Cortex of kidney (tissue), 1 donor: ENCODE data around the gene GPR84.

Experiments used
- DNase-seq: peaks from one replicate; lab custom pipeline; 2025; lab: John Stamatoyannopoulos, UW

GPR84 gene

GRCh38 chr12:54364413-54364812 lies at the start of gene GPR84:
Gene GPR84, minus strand, starts transcription at chr12:54364486. Its CDS starts 635 bp downstream, at chr12:54363851.
- DNase-seq, result no peak

- DNase-seq, result no peak
Observed at GRCh38 chr12:54413284-54414190, 49.3 kb upstream of the GPR84 start.

- no peak for DNase-seq
Observed at GRCh38 chr12:54412786-54413185, 48.5 kb upstream of the GPR84 start.

GRCh38 chr12:54412348-54412747 lies 48.1 kb upstream of the GPR84 start:
- no peak for DNase-seq

- DNase-seq, result no peak
Observed at GRCh38 chr12:54411391-54412241, 47.3 kb upstream of the GPR84 start.

- DNase-seq, result no peak
Observed at GRCh38 chr12:54409267-54409666, 45.0 kb upstream of the GPR84 start.

- DNase-seq, result no peak
Observed at GRCh38 chr12:54407183-54407905, 43.1 kb upstream of the GPR84 start.

- no peak for DNase-seq
Observed at GRCh38 chr12:54405573-54405972, 41.3 kb upstream of the GPR84 start.

- DNase-seq, result no peak
Observed at GRCh38 chr12:54405106-54405505, 40.8 kb upstream of the GPR84 start.

GRCh38 chr12:54404061-54405004 lies 40.0 kb upstream of the GPR84 start:
- no peak for DNase-seq

GRCh38 chr12:54401119-54401518 lies 36.8 kb upstream of the GPR84 start:
- no peak for DNase-seq

- no peak for DNase-seq
Observed at GRCh38 chr12:54398995-54399793, 34.9 kb upstream of the GPR84 start.

- no peak for DNase-seq
Observed at GRCh38 chr12:54398218-54398617, 33.9 kb upstream of the GPR84 start.

- DNase-seq, result no peak
Observed at GRCh38 chr12:54397157-54397556, 32.9 kb upstream of the GPR84 start.

- no peak for DNase-seq
Observed at GRCh38 chr12:54395545-54395944, 31.3 kb upstream of the GPR84 start.

GRCh38 chr12:54394986-54395385 lies 30.7 kb upstream of the GPR84 start:
- no peak for DNase-seq

- no peak for DNase-seq
Observed at GRCh38 chr12:54394281-54394719, 30.0 kb upstream of the GPR84 start.

- no peak for DNase-seq
Observed at GRCh38 chr12:54393743-54394142, 29.5 kb upstream of the GPR84 start.

- DNase-seq, result no peak
Observed at GRCh38 chr12:54393207-54393609, 28.9 kb upstream of the GPR84 start.
